ENCODE measurements around the gene GALNT12.
A peak's percentile ranks its signal among the peaks of the same experiment; 100 is the strongest.

GALNT12 gene

DNA sequence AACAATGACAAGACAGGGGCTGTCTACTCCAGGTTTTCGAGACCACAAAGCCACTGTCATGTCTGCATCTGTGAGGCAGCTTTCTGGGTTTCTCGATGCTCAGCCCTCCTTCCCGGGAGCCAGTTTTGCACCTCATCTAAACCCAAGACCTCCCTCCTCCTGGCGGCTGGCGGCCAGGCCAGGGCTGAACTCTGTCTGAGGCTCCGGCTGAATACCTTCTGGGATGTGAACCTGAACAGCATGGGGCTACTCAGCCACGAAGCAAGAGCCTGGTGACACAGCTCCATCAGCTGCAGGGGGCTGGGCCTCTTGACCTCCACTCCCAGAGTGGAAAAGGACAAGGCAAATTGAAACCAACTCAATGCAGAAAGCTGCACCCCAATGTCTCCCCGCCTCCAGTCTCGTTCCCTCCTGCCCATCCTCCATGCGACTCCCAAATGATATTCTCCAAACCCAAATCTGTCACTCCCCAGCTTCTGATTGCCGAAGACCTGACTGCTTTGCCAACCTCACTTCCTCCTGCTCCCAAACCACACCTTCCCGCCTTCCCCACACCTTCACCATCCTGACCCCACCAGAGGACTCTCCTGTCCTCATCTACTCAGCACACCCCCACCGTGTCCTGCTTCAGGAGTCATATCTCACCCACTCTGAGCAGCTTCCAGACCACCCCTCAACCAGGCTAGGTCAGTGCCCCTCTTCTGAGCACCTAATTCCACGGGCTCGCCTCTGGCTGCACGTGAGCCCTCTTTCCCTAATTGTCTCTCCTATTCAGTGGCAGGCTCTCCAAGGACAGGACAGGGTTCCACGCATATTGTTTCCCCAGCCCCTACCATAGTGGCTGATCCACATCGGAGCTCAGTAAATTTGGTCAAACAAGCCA, 15.6 kb upstream of the GALNT12 start:
- H3K27ac ChIP-seq (ENCODE audit: insufficient read depth, low read depth, low read length, poor library complexity, severe bottlenecking), result peak overlapping the region; percentile 60
- H3K4me3 ChIP-seq (ENCODE audit: insufficient read depth, low read depth, low read length), result no peak overlapping the region
- peaks cover 4% of the 10 kb centered on the region for H3K36me3 ChIP-seq (ENCODE audit: control insufficient read depth, insufficient read depth, low read length)
- WGBS, 2 experiments, result 82 to 84% methylated on average over 18 of the region's 18 CpGs
- H3K4me1 ChIP-seq (ENCODE audit: control insufficient read depth, insufficient read depth, low read length), result peaks cover 21% of the 10 kb centered on the region
- no peaks in the 10 kb centered on the region for H3K9me3 ChIP-seq (ENCODE audit: control insufficient read depth, low read length)
- H3K27me3 ChIP-seq (ENCODE audit: control insufficient read depth, insufficient read depth, low read length, poor library complexity, severe bottlenecking), result peaks cover 2% of the 10 kb centered on the region

DNA sequence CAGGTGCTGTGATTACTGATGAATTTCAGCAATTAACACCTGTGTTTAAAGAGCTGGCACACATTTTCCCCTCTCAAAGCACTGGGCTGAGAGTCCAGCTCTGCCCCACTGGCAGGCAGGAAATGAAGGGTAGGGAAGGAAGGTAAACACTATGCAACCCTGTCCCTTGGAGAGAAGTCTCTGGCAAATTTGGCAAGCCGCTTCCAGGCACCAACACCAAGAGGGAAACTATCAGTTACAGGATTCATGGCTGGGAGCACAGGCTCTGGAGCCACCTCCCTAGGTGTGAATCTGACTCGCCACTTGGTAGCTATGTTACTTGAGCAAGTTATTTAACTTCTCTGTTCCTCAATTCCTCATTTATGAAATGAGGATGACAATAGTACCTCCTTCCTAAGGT, 14.4 kb upstream of the GALNT12 start:
- peaks cover 5% of the 10 kb centered on the region for H3K27me3 ChIP-seq (ENCODE audit: control insufficient read depth, insufficient read depth, low read length, poor library complexity, severe bottlenecking)
- peaks cover 21% of the 10 kb centered on the region for H3K4me1 ChIP-seq (ENCODE audit: control insufficient read depth, insufficient read depth, low read length)
- 96 to 100% methylated on average over 2 of the region's 2 CpGs for WGBS, 2 experiments
- H3K36me3 ChIP-seq (ENCODE audit: control insufficient read depth, insufficient read depth, low read length), result peaks cover 1% of the 10 kb centered on the region
- H3K27ac ChIP-seq (ENCODE audit: insufficient read depth, low read depth, low read length, poor library complexity, severe bottlenecking), result no peak overlapping the region
- H3K9me3 ChIP-seq (ENCODE audit: control insufficient read depth, low read length), result no peaks in the 10 kb centered on the region
- no peak overlapping the region for H3K4me3 ChIP-seq (ENCODE audit: insufficient read depth, low read depth, low read length)

DNA sequence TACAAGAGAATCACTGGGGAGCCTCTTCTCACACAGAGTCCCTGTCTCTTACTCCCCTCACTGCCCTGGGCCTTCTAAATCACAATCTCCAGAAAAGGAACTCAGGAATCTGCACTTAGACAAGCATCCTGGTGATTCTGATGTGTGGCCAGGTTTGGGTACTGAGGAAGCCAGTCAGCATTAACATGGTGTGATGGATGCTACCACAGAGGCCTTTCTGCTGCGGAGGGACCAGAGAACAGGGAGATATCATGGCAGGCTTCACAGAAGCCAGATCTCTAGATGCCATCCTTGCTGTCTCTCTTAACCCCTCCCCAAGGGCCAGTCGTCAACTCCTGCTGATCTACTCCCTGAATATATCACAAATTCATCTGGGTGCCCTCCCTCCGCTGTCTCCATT, 12.7 kb upstream of the GALNT12 start:
- Histone ChIP-seq H3K9me3 (ENCODE audit: control insufficient read depth, low read length) (no peaks in the 10 kb centered on the region), H3K27me3 (ENCODE audit: control insufficient read depth, insufficient read depth, low read length, poor library complexity, severe bottlenecking) (peaks cover 5% of the 10 kb centered on the region), H3K36me3 (ENCODE audit: control insufficient read depth, insufficient read depth, low read length) (no peaks in the 10 kb centered on the region), H3K4me3 (ENCODE audit: insufficient read depth, low read depth, low read length) (no peak overlapping the region), H3K27ac (ENCODE audit: insufficient read depth, low read depth, low read length, poor library complexity, severe bottlenecking) (no peak overlapping the region), H3K4me1 (ENCODE audit: control insufficient read depth, insufficient read depth, low read length) (peaks cover 21% of the 10 kb centered on the region)
- WGBS, 2 experiments, result 88 to 89% methylated on average over 3 of the region's 3 CpGs

DNA sequence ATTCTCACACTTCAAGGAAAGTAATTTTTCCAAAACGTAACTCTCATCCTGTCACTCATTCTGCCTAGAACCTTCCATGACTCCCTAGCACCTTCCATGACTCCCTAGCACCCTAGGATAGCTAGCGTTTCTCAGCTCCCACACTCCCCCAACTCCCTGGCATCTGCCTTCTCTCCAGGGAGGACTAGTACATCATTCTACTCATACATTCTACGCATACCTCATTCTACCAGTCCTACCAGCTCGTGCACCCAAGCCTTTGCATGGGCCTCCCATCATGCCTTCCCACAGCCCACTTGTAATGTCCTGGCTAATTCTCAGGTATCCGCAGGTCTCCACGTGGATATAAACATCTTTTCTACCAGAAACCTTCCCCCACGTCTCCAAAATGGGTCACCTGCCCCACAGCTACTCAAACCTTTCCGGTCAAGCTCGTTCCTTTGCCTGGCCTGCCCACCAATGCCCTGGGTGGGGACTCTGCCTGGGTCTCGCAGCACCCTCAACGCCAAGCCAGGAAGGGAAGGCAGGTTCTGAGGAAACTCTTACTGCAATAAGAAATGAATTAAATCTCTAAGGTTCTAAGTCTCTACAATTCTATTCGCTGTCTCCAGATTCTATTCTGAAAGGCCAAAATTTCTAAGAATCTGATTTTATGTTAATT, 12.0 kb upstream of the GALNT12 start:
- Histone ChIP-seq H3K27ac (ENCODE audit: insufficient read depth, low read depth, low read length, poor library complexity, severe bottlenecking) (no peak overlapping the region), H3K27me3 (ENCODE audit: control insufficient read depth, insufficient read depth, low read length, poor library complexity, severe bottlenecking) (peaks cover 5% of the 10 kb centered on the region), H3K4me1 (ENCODE audit: control insufficient read depth, insufficient read depth, low read length) (peaks cover 21% of the 10 kb centered on the region), H3K4me3 (ENCODE audit: insufficient read depth, low read depth, low read length) (peak overlapping the region; percentile 66), H3K9me3 (ENCODE audit: control insufficient read depth, low read length) (no peaks in the 10 kb centered on the region), H3K36me3 (ENCODE audit: control insufficient read depth, insufficient read depth, low read length) (no peaks in the 10 kb centered on the region)
- WGBS, 2 experiments, result 58 to 64% methylated on average over 12 of the region's 12 CpGs

DNA sequence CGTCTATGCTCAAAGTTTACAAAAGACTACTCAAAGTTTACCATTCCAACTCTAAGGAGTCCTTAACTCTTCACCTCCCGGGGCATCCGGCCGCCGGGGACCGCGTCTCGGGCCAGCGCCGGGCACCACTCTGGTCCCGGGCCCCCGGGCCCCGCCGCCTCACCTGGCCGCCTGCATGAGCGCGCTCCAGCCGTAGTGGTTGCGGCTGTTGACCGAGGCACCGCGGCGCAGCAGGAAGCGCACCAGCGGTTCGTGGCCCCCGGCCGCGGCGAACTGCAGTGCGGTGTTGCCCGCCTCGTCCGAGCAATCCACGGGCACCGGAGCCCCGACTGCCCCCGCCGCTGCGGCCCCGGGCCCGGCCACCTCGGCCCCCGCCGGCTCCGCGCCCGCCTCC, 11.5 kb upstream of the GALNT12 start:
- Histone ChIP-seq H3K9me3 (ENCODE audit: control insufficient read depth, low read length) (no peaks in the 10 kb centered on the region), H3K36me3 (ENCODE audit: control insufficient read depth, insufficient read depth, low read length) (no peaks in the 10 kb centered on the region), H3K27me3 (ENCODE audit: control insufficient read depth, insufficient read depth, low read length, poor library complexity, severe bottlenecking) (peaks cover 5% of the 10 kb centered on the region), H3K4me3 (ENCODE audit: insufficient read depth, low read depth, low read length) (peak overlapping the region; percentile 66), H3K27ac (ENCODE audit: insufficient read depth, low read depth, low read length, poor library complexity, severe bottlenecking) (no peak overlapping the region), H3K4me1 (ENCODE audit: control insufficient read depth, insufficient read depth, low read length) (peaks cover 21% of the 10 kb centered on the region)
- 0% methylated on average over 48 of the region's 48 CpGs for WGBS, 2 experiments

DNA sequence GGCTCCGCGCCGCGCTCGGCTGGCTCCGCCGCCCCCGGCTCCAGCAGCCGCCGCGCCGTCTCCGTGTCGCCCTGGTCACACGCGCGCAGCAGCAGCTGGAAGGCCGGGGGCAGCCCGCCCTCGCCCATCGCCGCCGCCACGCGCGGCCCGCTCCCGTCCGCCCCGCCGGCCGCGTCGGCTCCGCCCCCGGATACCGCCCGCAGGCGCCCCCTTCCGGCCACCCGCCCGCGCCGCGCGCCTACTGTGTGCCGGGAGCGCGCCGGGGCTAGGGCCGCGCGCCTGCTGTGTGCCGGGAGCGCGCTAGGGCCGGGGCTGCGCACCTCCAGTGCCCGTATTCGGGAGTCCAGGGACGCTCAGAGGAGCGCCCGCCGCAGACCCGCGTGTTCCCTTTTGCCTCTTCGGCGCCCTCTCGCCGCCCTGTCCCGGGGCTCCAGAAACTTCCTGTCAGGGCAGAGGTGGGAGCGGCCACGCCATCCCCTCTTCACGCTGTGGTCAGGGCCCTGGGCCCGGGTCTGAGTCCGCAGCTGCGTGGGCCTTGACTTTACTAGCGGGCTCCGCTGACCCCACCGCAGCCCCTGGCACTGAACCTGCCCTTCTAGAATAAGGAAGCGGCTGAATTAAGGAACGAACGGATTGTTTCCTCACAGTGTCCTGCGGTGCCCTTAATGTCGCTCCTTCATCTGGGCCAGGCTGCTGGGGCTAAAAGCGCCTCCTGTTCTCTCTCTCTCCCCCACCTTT, 10.9 kb upstream of the GALNT12 start, which contains the start of gene ANKS6:
Gene ANKS6, minus strand, starts transcription at position 192 of the 738 bp plus-strand sequence. Its CDS starts 64 bp downstream, at position 128.
- Histone ChIP-seq H3K36me3 (ENCODE audit: control insufficient read depth, insufficient read depth, low read length) (no peaks in the 10 kb centered on the region), H3K27me3 (ENCODE audit: control insufficient read depth, insufficient read depth, low read length, poor library complexity, severe bottlenecking) (peaks cover 5% of the 10 kb centered on the region), H3K4me1 (ENCODE audit: control insufficient read depth, insufficient read depth, low read length) (peaks cover 16% of the 10 kb centered on the region), H3K27ac (ENCODE audit: insufficient read depth, low read depth, low read length, poor library complexity, severe bottlenecking) (no peak within 1 kb of the TSS), H3K4me3 (ENCODE audit: insufficient read depth, low read depth, low read length) (peak within 1 kb of the TSS; percentile 66), H3K9me3 (ENCODE audit: control insufficient read depth, low read length) (no peaks in the 10 kb centered on the region)
- 4 to 5% methylated on average over 84 to 85 of the region's 86 CpGs for WGBS, 2 experiments

DNA sequence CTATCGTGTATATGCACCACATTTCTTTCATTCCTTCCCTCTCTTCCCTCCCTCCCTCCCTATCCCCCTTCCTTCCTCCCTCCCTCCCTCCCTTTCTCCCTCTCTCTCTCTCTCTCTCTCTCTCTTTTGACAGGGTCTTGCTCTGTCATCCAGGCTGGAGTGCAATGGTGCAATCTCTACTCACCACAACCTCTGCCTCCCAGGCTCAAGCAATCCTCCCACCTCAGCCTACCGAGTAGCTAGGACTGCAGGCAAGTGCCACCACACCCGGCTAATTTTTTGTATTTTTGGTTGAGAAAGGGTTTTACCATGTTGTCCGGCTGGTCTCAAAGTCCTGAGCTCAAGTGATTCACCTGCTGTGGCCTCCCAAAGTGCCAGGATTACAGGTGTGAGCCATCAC, 10.0 kb upstream of the GALNT12 start:
- Histone ChIP-seq H3K4me3 (ENCODE audit: insufficient read depth, low read depth, low read length) (no peak overlapping the region), H3K4me1 (ENCODE audit: control insufficient read depth, insufficient read depth, low read length) (peaks cover 11% of the 10 kb centered on the region), H3K27ac (ENCODE audit: insufficient read depth, low read depth, low read length, poor library complexity, severe bottlenecking) (no peak overlapping the region), H3K36me3 (ENCODE audit: control insufficient read depth, insufficient read depth, low read length) (no peaks in the 10 kb centered on the region), H3K27me3 (ENCODE audit: control insufficient read depth, insufficient read depth, low read length, poor library complexity, severe bottlenecking) (peaks cover 5% of the 10 kb centered on the region), H3K9me3 (ENCODE audit: control insufficient read depth, low read length) (no peaks in the 10 kb centered on the region)
- WGBS, 2 experiments, result 88 to 100% methylated on average over 4 of the region's 4 CpGs

DNA sequence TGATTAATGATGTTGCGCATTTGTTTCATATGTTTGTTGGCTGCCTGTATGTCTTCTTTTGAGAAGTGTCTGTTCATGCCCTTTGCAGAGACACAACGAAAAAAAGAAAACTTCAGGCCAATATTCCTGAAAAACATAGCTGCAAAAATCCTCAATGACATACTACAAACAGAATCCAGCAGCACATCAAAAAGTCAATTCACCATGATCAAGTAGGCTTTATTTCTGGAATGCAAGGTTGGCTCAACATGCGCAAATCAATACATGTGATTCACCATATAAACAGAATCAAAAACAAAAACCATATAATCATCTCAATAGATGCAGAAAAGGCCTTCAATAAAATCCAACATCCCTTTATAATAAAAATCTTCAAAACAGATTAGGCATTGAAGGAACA, 9.2 kb upstream of the GALNT12 start:
- WGBS, 2 experiments, result 88 to 91% methylated on average over 3 of the region's 3 CpGs
- peaks cover 11% of the 10 kb centered on the region for H3K4me1 ChIP-seq (ENCODE audit: control insufficient read depth, insufficient read depth, low read length)
- H3K36me3 ChIP-seq (ENCODE audit: control insufficient read depth, insufficient read depth, low read length), result no peaks in the 10 kb centered on the region
- H3K9me3 ChIP-seq (ENCODE audit: control insufficient read depth, low read length), result no peaks in the 10 kb centered on the region
- H3K27ac ChIP-seq (ENCODE audit: insufficient read depth, low read depth, low read length, poor library complexity, severe bottlenecking), result no peak overlapping the region
- peaks cover 5% of the 10 kb centered on the region for H3K27me3 ChIP-seq (ENCODE audit: control insufficient read depth, insufficient read depth, low read length, poor library complexity, severe bottlenecking)
- H3K4me3 ChIP-seq (ENCODE audit: insufficient read depth, low read depth, low read length), result no peak overlapping the region

DNA sequence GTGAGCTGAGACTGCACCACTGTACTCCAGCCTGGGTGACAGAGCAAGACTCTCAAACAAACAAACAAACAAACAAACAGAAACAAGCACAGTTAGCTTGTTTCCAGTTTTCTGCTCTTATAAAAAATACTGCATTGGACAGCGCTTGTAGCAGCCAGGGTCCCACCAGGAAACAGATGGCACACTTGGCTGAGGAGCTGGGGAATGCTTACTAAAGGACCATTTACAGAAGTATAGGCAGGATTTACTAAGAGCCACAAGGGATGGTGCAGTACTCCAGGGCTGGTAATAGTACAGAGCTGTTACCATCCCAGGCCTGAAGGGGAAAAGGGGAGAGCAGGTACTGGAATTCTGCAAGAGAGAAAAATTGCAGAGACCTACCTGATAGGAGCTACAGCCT, 5.9 kb upstream of the GALNT12 start:
- H3K36me3 ChIP-seq (ENCODE audit: control insufficient read depth, insufficient read depth, low read length), result no peaks in the 10 kb centered on the region
- H3K9me3 ChIP-seq (ENCODE audit: control insufficient read depth, low read length), result no peaks in the 10 kb centered on the region
- no peak overlapping the region for H3K27ac ChIP-seq (ENCODE audit: insufficient read depth, low read depth, low read length, poor library complexity, severe bottlenecking)
- no peaks in the 10 kb centered on the region for H3K4me1 ChIP-seq (ENCODE audit: control insufficient read depth, insufficient read depth, low read length)
- H3K27me3 ChIP-seq (ENCODE audit: control insufficient read depth, insufficient read depth, low read length, poor library complexity, severe bottlenecking), result peaks cover 5% of the 10 kb centered on the region
- 93% methylated on average over 1 of the region's 1 CpG for WGBS, 2 experiments
- H3K4me3 ChIP-seq (ENCODE audit: insufficient read depth, low read depth, low read length), result no peak overlapping the region

DNA sequence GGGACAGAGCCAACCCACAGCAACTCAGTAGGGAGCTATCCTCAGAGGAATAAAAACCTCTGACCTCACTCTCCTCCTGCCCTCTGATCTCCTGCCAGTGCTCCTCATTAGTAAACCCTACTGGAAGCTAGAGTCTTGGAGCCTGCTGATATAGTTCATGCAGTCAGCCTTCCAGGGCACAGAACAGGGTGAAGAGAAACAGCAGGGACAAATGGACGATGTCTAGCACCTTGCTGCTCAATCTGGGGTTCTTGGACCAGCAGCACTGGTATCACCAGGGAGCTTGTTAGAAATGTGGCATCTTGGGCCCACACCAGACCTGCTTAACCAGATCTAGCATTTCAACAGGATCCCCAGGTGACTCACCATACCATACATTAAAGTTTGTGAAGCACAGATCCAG, 5.5 kb upstream of the GALNT12 start:
- no peak overlapping the region for H3K27ac ChIP-seq (ENCODE audit: insufficient read depth, low read depth, low read length, poor library complexity, severe bottlenecking)
- WGBS, 2 experiments, result 85 to 92% methylated on average over 1 of the region's 1 CpG
- no peaks in the 10 kb centered on the region for H3K4me1 ChIP-seq (ENCODE audit: control insufficient read depth, insufficient read depth, low read length)

More for the DNA sequence above, 5.5 kb upstream of the GALNT12 start:
- no peaks in the 10 kb centered on the region for H3K36me3 ChIP-seq (ENCODE audit: control insufficient read depth, insufficient read depth, low read length)
- no peak overlapping the region for H3K4me3 ChIP-seq (ENCODE audit: insufficient read depth, low read depth, low read length)
- no peaks in the 10 kb centered on the region for H3K9me3 ChIP-seq (ENCODE audit: control insufficient read depth, low read length)
- H3K27me3 ChIP-seq (ENCODE audit: control insufficient read depth, insufficient read depth, low read length, poor library complexity, severe bottlenecking), result peaks cover 2% of the 10 kb centered on the region
